Chondrocyte (in vitro differentiated cells): ENCODE data around the gene OR6J1. TPM values are rescaled to one million over a fixed set of nuclear protein-coding genes. Genes with fewer than 3 reads are reported as not detected.

Experiments used
- DNase-seq: peaks from one replicate; pipeline ENCODE4 v3.0.0; 2021; ENCODE audit warnings: mixed read lengths, low spot score
- H3K27ac Mint-ChIP-seq: one replicate; pipeline ENCODE4 v1.8.0; 2021; ENCODE audit warnings: mild to moderate bottlenecking, moderate library complexity, mixed read lengths; ENCODE audit not compliant: unreplicated experiment
- H3K27me3 Mint-ChIP-seq: 2 replicates; pipeline ENCODE4 v1.8.0; 2021; ENCODE audit warnings: low read depth, mixed read lengths
- H3K36me3 Mint-ChIP-seq: 2 replicates; pipeline ENCODE4 v1.8.0; 2021; ENCODE audit warnings: low read depth, mixed read lengths
- H3K4me1 Mint-ChIP-seq: 2 replicates; pipeline ENCODE4 v1.8.0; 2021; ENCODE audit warnings: low read depth, mild to moderate bottlenecking, mixed read lengths
- H3K4me3 Mint-ChIP-seq: one replicate; pipeline ENCODE4 v1.8.0; 2021; ENCODE audit warnings: mild to moderate bottlenecking, moderate library complexity, mixed read lengths; ENCODE audit not compliant: unreplicated experiment
- H3K9me3 Mint-ChIP-seq: 2 replicates; pipeline ENCODE4 v1.8.0; 2021; ENCODE audit warnings: low read depth, mixed read lengths
- total RNA-seq: library from RNA; stranded (reverse); gene quantifications from 3 replicates; pipeline ENCODE4 v1.2.1, GENCODE V29; 2021
- TF ChIP-seq, protein P1 (sequence below): fragments of 200-600 bp; sonication (generic); IDR thresholded peaks from 2 replicates; pipeline ENCODE4 v1.5.0; 2021; ENCODE audit warnings: antibody characterized with exemption, mild to moderate bottlenecking, moderate library complexity

Gene OR6J1
- total RNA-seq, 1 donor from 2014 or later, result not detected

DNA sequence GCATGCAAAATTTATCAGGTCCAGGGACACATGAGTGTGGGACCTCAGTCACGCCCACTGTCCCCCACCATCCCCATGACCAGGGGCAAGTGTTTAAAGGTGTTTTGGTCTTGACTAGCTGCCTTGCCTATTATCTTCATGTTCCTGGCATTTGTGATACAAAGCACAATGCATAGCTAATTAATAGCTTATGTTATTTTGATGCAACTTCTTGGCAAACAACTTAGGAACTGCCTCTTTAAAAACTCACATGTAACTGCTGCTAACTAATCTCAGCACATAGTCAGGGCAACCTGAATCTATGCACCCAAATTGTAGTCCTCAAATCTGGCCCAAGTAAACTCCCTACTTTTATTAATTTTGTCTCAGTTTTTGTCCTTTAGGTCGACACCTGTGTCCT, 7.4 kb upstream of the OR6J1 start:
- no peak for DNase-seq

DNA sequence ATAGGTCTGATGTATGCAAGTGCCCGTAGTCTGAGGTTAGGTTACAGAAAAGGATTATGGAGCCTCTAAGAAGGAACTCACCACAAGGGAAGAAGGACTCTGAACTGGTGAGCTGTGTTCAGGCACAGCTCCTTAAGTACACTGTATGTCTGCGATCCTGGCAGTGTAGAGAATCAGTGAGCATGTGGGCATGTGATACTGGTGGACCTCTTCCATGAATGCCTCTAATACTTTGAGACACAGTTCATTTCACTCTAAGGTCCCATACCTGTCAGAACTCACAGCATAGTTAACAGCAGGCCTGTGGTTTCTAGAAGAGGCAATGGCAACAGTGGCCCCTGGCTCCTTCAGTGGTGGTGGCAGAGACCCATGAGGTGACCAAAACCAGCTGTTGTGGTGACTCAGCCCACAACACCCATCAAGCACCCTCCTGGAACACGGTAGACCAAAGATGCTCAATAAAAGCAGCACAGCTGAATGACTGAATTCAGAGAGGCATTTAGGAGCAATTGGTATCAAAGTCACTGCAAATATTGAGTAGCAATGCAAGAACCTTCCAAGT, 6.9 kb upstream of the OR6J1 start:
- Mint-ChIP-seq H3K9me3 (no peaks in the 10 kb centered on the region), H3K4me3 (no peak overlapping the region), H3K27me3 (no peaks in the 10 kb centered on the region), H3K4me1 (peaks cover 68% of the 10 kb centered on the region), H3K36me3 (no peaks in the 10 kb centered on the region), H3K27ac (peak overlapping the region; percentile 88)
- no peak for DNase-seq
- TF ChIP-seq, protein P1, sequence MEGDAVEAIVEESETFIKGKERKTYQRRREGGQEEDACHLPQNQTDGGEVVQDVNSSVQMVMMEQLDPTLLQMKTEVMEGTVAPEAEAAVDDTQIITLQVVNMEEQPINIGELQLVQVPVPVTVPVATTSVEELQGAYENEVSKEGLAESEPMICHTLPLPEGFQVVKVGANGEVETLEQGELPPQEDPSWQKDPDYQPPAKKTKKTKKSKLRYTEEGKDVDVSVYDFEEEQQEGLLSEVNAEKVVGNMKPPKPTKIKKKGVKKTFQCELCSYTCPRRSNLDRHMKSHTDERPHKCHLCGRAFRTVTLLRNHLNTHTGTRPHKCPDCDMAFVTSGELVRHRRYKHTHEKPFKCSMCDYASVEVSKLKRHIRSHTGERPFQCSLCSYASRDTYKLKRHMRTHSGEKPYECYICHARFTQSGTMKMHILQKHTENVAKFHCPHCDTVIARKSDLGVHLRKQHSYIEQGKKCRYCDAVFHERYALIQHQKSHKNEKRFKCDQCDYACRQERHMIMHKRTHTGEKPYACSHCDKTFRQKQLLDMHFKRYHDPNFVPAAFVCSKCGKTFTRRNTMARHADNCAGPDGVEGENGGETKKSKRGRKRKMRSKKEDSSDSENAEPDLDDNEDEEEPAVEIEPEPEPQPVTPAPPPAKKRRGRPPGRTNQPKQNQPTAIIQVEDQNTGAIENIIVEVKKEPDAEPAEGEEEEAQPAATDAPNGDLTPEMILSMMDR, result no peak

More for the DNA sequence above, 7.4 kb upstream of the OR6J1 start:
- no peaks in the 10 kb centered on the region for H3K27me3 Mint-ChIP-seq
- H3K27ac Mint-ChIP-seq, result peak overlapping the region; percentile 88
- H3K4me1 Mint-ChIP-seq, result peaks cover 68% of the 10 kb centered on the region
- H3K9me3 Mint-ChIP-seq, result no peaks in the 10 kb centered on the region
- no peak overlapping the region for H3K4me3 Mint-ChIP-seq
- H3K36me3 Mint-ChIP-seq, result no peaks in the 10 kb centered on the region
- TF ChIP-seq, protein P1, result no peak

DNA sequence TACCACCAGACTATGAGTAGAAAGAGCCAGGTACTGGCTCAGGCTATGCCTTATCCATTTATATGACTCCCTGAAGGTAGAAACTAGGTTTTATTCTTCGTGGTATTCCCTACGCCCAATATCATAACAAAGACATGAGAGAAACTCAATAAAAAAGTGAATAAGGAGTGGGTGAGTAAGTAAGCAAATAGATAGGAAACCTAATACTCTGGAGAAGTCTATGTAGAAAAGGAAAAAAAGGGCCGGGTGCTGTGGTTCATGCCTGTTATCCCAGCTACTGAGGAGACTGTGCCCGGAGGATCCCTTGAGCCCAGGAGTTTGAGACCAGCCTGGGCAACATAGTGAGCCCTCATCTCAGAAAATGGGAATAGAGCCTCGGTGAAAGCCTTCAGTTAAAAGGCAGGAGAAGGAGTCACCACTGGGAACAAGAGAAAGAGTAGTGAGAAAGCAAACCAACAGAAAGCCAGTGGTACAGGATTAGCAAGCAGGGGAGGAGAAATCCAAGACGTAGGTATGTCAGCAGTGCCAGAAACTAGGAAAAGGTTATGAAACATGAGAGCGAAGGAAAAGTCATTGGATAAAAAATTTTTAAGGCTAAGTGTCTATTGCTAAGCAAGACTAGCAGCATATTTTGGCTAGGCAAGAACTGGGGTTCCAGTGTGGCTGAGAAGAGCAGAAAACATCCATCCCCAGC, 6.0 kb upstream of the OR6J1 start:
- no peaks in the 10 kb centered on the region for H3K27me3 Mint-ChIP-seq

DNA sequence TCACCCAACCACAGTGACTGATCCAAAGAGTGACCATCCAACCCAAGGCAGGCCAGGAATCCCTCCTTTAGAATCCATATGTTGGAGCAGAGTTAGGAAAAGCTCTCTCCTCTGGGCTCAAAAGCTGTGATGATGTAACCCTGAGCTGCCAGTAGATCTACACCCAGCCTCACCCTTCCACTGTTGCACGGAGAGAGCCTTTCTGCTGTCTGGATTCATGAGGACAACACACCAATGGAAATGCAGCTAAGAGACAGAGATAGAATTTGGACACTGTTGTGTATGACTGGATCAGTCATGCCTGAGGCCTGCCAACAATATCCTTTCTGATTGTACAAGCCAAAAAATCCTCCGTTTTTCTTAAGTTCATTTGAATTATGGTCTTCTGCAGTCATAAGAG, 4.4 kb upstream of the OR6J1 start:
- TF ChIP-seq, protein P1, result no peak
- Mint-ChIP-seq H3K27me3 (no peaks in the 10 kb centered on the region), H3K9me3 (no peaks in the 10 kb centered on the region), H3K4me3 (no peak overlapping the region), H3K4me1 (peaks cover 73% of the 10 kb centered on the region), H3K36me3 (no peaks in the 10 kb centered on the region), H3K27ac (peak overlapping the region; percentile 78)
- no peak for DNase-seq

More for the DNA sequence above, 6.0 kb upstream of the OR6J1 start:
- peak overlapping the region; percentile 88 for H3K27ac Mint-ChIP-seq
- H3K9me3 Mint-ChIP-seq, result no peaks in the 10 kb centered on the region
- peaks cover 72% of the 10 kb centered on the region for H3K4me1 Mint-ChIP-seq
- no peak for DNase-seq
- H3K4me3 Mint-ChIP-seq, result no peak overlapping the region
- TF ChIP-seq, protein P1, result no peak
- H3K36me3 Mint-ChIP-seq, result no peaks in the 10 kb centered on the region

DNA sequence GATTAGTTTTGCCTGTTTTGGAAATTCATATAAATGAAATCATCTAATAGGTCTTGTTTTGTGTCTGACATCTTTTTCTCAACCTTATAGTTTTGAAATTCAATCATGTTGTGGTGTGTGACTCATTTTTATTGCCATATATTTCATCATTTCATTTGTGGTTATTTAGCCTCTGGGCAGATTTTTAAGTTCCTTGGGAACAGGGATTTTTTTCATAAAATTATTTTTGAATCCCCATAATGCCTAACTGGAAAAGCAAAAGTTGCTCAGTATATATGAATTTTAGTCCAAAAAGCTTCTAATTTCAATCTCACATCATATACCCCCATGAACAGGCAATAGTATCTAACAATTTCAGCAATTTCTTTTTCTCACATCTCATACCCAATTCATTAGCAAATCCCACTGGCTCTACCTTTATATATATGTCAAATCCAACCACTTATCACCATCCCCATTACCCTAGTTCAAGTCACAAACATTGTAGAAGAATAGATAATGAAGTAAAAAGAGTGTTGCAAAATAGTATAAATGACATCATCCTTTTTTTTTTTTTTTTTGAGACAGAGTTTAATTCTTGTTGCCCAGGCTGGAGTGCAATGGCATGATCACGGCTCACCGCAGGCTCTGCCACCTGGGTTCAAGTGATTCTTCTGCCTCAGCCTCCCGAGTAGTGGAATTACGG, 2.6 kb upstream of the OR6J1 start:
- no peak for DNase-seq
- H3K4me3 Mint-ChIP-seq, result no peak overlapping the region
- H3K27ac Mint-ChIP-seq, result peak overlapping the region; percentile 100
- peaks cover 69% of the 10 kb centered on the region for H3K4me1 Mint-ChIP-seq
- no peaks in the 10 kb centered on the region for H3K9me3 Mint-ChIP-seq
- TF ChIP-seq, protein P1, result no peak
- no peaks in the 10 kb centered on the region for H3K36me3 Mint-ChIP-seq
- H3K27me3 Mint-ChIP-seq, result no peaks in the 10 kb centered on the region
